Measurements from ENCODE around the gene SPO11. TPM values are rescaled to one million over a fixed set of nuclear protein-coding genes. Genes with fewer than 3 reads are reported as not detected.

SPO11 gene
- total and polyA plus RNA-seq, 2 of the 8 experiments (the other 6 are each of a cell fraction or from before 2014, with no cell fraction given): not detected

- CTCF ChIA-PET (ENCODE audit: partially characterized antibody): interaction anchor here (0.7 to 2.2 kb wide), 8 partner anchors 7 to 111 kb away, joined by 3 to 6 read pairs (median 3); no protein-coding TSS in a partner anchor
- TF ChIP-seq CHD1 (IDR thresholded peaks at IDR 0.05; ENCODE audit: low read depth, low read length) (no peak), EZH2 (IDR thresholded peaks at IDR 0.05; ENCODE audit: low read depth, low read length, severe bottlenecking) (no peak), HDAC6 (IDR thresholded peaks at IDR 0.05; ENCODE audit: low read depth, low read length) (no peak), EGR1 (IDR thresholded peaks at IDR 0.05; ENCODE audit: borderline replicate concordance, low read depth, low read length) (no peak), SP4 (IDR thresholded peaks at IDR 0.05; ENCODE audit: low read length) (no peak), ATF2 (IDR thresholded peaks at IDR 0.05; ENCODE audit: low read length) (no peak), TAF1 (IDR thresholded peaks at IDR 0.05; ENCODE audit: low read depth, low read length) (no peak), YY1 (IDR thresholded peaks at IDR 0.05; ENCODE audit: low read depth, low read length) (no peak), JUND (IDR thresholded peaks at IDR 0.05; ENCODE audit: low read length) (no peak), SRF (IDR thresholded peaks at IDR 0.05; ENCODE audit: low read depth, low read length) (no peak), BACH1 (IDR thresholded peaks at IDR 0.05; ENCODE audit: low read length) (no peak), CTBP2 (IDR thresholded peaks at IDR 0.05; ENCODE audit: borderline replicate concordance, insufficient read depth, insufficient read length, low read length) (no peak), SUZ12 (IDR thresholded peaks at IDR 0.05; ENCODE audit: low read length) (no peak)
Measured at GRCh38 chr20:57384486-57384885, 54.9 kb downstream of the SPO11 start.

More at GRCh38 chr20:57384486-57384885, 54.9 kb downstream of the SPO11 start:
- no peak overlapping the region for H3K14ac ChIP-seq (ENCODE audit: insufficient read length)
- DNase-seq (ENCODE audit: low read depth in 1 of 2, low spot score in 2 of 2): no peak
- POLR2A ChIA-PET (ENCODE audit: partially characterized antibody): interaction anchor here (0.8 kb wide), 1 partner anchor 22 kb away, joined by 3 read pairs; no protein-coding TSS in a partner anchor
- H2BK15ac ChIP-seq (ENCODE audit: low read length): no peak overlapping the region
- H3K79me2 ChIP-seq (ENCODE audit: control insufficient read depth in 1 of 2, insufficient read depth in 2 of 2, low read length in 2 of 2): no peaks in the 10 kb centered on the region
- no peak overlapping the region for H2AK5ac ChIP-seq (ENCODE audit: low read depth, low read length)
- H3K4me1 ChIP-seq (replicated peaks in 1 of 4; ENCODE audit: control insufficient read depth in 3 of 4, insufficient read depth in 4 of 4, low read length in 3 of 4): no peaks in the 10 kb centered on the region; a peak in 4 of 7 replicates
- FAIRE-seq: no peak
- H3K27ac ChIP-seq (ENCODE audit: low read depth, low read length): no peak overlapping the region
- H3K23ac ChIP-seq (ENCODE audit: insufficient read length): no peak overlapping the region
- H3K18ac ChIP-seq (ENCODE audit: extremely low read depth, low read length): no peak overlapping the region
- H3K56ac ChIP-seq (replicated peaks; ENCODE audit: insufficient read length, low read depth, low read length): no peak overlapping the region
- no peak overlapping the region for H4K8ac ChIP-seq (ENCODE audit: extremely low read depth, insufficient read depth, low read length)
- H3K9ac ChIP-seq (replicated peaks in 1 of 4; ENCODE audit: extremely low read depth in 1 of 4, low read depth in 3 of 4, low read length in 3 of 4): no peak overlapping the region
- no peak overlapping the region for H2BK20ac ChIP-seq (ENCODE audit: low read length)
- no peak overlapping the region for H4K91ac ChIP-seq (replicated peaks; ENCODE audit: insufficient read length, low read length)
- no peaks in the 10 kb centered on the region for H3K9me3 ChIP-seq (ENCODE audit: insufficient read depth in 2 of 2, low read depth in 1 of 2, low read length in 1 of 2)
- no peaks in the 10 kb centered on the region; the same call in 1 of the 2 replicates for H3K79me1 ChIP-seq (ENCODE audit: low read depth, low read length)
- no peaks in the 10 kb centered on the region for H3K36me3 ChIP-seq (ENCODE audit: control insufficient read depth in 2 of 4, insufficient read depth in 4 of 4, low read length in 3 of 4)
- no peak overlapping the region for H3K4me3 ChIP-seq (ENCODE audit: extremely low read depth in 1 of 4, insufficient read depth in 2 of 4, low read depth in 3 of 4, low read length in 4 of 4)
- no peak overlapping the region for H3K4me2 ChIP-seq (ENCODE audit: insufficient read depth in 1 of 2, low read depth in 2 of 2, low read length in 2 of 2)
- no peak overlapping the region for H2BK5ac ChIP-seq (ENCODE audit: low read depth, low read length)
- H2BK12ac ChIP-seq (ENCODE audit: low read depth, low read length): no peak overlapping the region
- H4K5ac ChIP-seq (ENCODE audit: insufficient read length, low read depth, low read length): no peak overlapping the region
- 91% methylated on average over 8 of the region's 8 CpGs; no CpG with 5 or more reads in 1 of the 2 experiments for WGBS, 2 experiments (ENCODE audit: extremely low coverage in 1 of 2, insufficient coverage in 1 of 2, insufficient read length in 1 of 2, insufficient replicate concordance in 2 of 2, low coverage in 1 of 2, low lambda C conversion rate in 2 of 2, missing lambda C conversion rate in 1 of 2)
- peaks cover 0 to 3% of the 10 kb centered on the region in 2 experiments for H4K20me1 ChIP-seq (replicated peaks in 1 of 2; ENCODE audit: control insufficient read depth in 1 of 2, insufficient read depth in 2 of 2, low read length in 2 of 2)
- H3K23me2 ChIP-seq (ENCODE audit: low read depth, low read length): no peaks in the 10 kb centered on the region; the same call in 1 of the 2 replicates
- H3K27me3 ChIP-seq (replicated peaks in 1 of 4; ENCODE audit: control insufficient read depth in 3 of 4, extremely low read depth in 1 of 4, insufficient read depth in 3 of 4, low read length in 3 of 4): no peaks in the 10 kb centered on the region; a peak in 1 of 7 replicates
- no peak overlapping the region for H2AFZ ChIP-seq (ENCODE audit: low read length)
- no peak overlapping the region for H3K4ac ChIP-seq (replicated peaks; ENCODE audit: insufficient read length, low read depth, low read length)
- no peak overlapping the region for H2BK120ac ChIP-seq (replicated peaks; ENCODE audit: low read depth, low read length)

All from H1 (cell line).